ENCODE results near the gene AZU1.
"Not testable (repeated sequence)": the region's sequence is repeated elsewhere in the genome, so short reads cannot be mapped to it uniquely, and the experiment has no call there.

AZU1 gene

GRCh38 chr19:810883-811489, 16.7 kb upstream of the AZU1 start:
- no peak for FAIRE-seq

- no peak for FAIRE-seq
Measured at GRCh38 chr19:811506-812048, 16.1 kb upstream of the AZU1 start.

- FAIRE-seq, result no peak
Measured at GRCh38 chr19:812049-812746, 15.4 kb upstream of the AZU1 start.

GRCh38 chr19:812747-813218, 14.9 kb upstream of the AZU1 start:
- FAIRE-seq, result no peak

GRCh38 chr19:813219-814151, 14.2 kb upstream of the AZU1 start:
- no peak for FAIRE-seq

- no peak for FAIRE-seq
Measured at GRCh38 chr19:814152-815078, 13.2 kb upstream of the AZU1 start.

GRCh38 chr19:815079-815774, 12.4 kb upstream of the AZU1 start:
- FAIRE-seq, result no peak

- no peak for FAIRE-seq
Measured at GRCh38 chr19:815775-816499, 11.7 kb upstream of the AZU1 start.

- no peak for FAIRE-seq
Measured at GRCh38 chr19:816500-816857, 11.2 kb upstream of the AZU1 start.

GRCh38 chr19:820212-820611, 7.4 kb upstream of the AZU1 start:
- not testable (repeated sequence) for FAIRE-seq

GRCh38 chr19:821231-821824, 6.3 kb upstream of the AZU1 start:
- no peak for FAIRE-seq

GRCh38 chr19:821825-822503, 5.7 kb upstream of the AZU1 start, which contains the start of gene PLPPR3:
PLPPR3 (minus strand) TSS chr19:821955; CDS start chr19:821559, 396 bp downstream.
- no peak for FAIRE-seq

- no peak for FAIRE-seq
Measured at GRCh38 chr19:823565-824121, 4.0 kb upstream of the AZU1 start.

GRCh38 chr19:824885-825284, 2.8 kb upstream of the AZU1 start:
- no peak for FAIRE-seq

GRCh38 chr19:825897-826644, 1.6 kb upstream of the AZU1 start:
- FAIRE-seq, result no peak

GRCh38 chr19:827314-827709, 325 bp upstream of the AZU1 start:
- no peak for FAIRE-seq

GRCh38 chr19:829129-829758, 1.6 kb downstream of the AZU1 start:
- no peak for FAIRE-seq

All from G401.6 (cell line).